SHP77 treated with DMSO at 0.1 percent for 48 hours (cell line): ENCODE results near the gene CDH4.

Experiments
- DNase-seq: peaks from one replicate; lab custom pipeline; 2025; lab: John Stamatoyannopoulos, UW

The CDH4 gene

DNA sequence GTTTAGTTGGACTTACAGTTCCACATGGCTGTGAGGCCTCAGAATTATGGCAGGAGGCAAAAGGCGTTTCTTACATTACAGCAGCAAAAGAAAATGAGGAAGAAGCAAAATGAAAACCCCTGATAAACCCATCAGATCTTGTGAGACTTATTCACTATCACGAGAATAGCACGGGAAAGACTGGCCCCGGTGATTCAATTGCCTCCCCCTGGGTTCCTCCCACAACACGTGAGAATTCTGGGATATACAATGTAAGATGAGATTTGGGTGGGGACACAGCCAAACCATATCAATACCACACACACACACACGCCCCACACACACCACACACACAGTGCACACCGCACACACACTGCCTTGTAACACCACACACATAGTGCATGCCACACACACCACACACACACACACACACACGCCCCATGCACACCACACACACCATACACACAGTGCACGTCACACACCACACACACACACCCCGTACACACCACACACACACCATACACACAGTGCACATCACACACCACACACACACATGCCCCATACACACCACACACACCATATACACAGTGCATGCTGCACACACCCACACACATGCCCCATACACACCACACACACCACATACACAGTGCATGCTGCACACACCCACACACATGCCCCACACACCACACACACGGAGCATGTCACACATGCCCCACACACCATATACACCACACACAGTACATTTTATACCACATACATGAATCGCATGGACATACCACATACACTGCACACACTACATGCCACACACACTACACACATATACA, 503.1 kb downstream of the CDH4 start:
- DNase-seq, result no peak

DNA sequence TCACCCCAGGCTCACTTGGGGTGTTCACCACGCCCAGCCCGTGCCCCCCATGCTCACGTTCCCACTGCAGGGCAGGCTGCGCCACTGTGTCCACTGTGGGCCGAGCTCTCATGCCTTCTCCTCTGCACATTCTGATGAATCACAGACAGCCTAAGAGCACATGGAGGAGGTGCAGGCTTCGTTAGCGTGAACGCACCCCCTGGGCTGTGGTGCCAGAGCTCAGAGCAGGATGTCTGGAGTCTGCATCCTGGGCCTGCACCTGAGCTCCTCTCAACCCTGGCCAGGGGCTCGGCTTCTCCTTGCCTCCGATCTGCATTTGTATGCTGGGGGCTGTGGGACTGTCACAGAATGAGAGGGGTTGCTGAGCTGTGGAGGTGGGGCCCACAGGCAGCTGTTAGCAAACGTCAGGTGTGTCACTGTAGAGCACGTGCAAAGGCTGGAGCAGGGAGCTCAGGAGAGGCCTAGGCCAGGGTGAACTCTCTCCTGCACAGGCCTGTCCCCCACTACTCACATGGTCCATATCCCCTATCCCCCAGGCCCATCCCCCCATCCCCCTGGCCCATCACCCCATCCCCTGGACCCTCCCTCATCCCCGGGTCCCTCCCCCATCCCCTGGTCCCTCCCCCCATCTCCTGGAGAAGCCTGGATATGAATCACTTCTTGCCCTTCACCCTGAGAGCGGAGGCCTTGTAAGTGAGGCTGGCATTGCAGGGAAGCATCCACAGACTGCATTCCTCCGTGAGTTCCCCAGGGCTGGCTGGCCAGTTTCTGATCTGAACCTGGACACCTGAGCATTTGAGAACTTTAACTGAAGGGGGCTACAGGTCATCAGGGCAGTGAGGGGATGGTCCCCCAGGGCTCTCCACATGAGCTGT, 504.1 kb downstream of the CDH4 start:
- no peak for DNase-seq

DNA sequence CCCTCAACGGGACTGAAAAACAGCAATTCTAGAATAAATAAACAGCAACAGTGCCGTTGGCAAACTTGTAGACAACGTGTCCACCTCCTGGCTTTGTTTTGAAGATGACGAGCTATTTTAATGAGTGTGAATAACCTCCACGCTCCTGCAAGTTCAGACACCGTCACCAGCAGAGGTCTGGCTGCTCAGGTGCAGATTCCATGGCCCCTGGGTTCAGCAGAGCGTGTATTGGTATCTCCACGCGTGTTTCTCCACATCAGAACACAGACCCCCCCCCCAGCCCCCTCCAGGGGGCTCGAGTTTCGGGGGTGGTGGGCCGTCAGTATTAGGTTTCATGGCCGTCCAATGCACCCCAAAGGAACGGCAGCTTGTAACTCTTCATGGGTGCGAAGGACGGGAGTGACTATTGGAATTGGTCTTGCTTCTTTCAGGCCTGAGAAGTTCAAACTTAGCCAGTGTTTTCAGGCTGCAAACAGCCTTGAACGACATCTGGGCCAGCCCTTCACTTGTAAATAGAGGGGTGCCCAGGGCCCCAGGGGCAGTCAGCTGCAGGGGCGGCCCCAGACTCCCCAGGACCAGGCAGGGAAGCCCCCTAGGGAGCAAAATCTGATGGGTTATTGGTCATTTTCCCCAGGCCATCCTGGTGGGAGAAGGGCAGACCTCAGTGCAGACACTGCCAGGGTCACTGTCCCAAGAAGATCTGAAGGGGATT, 505.1 kb downstream of the CDH4 start:
- no peak for DNase-seq

DNA sequence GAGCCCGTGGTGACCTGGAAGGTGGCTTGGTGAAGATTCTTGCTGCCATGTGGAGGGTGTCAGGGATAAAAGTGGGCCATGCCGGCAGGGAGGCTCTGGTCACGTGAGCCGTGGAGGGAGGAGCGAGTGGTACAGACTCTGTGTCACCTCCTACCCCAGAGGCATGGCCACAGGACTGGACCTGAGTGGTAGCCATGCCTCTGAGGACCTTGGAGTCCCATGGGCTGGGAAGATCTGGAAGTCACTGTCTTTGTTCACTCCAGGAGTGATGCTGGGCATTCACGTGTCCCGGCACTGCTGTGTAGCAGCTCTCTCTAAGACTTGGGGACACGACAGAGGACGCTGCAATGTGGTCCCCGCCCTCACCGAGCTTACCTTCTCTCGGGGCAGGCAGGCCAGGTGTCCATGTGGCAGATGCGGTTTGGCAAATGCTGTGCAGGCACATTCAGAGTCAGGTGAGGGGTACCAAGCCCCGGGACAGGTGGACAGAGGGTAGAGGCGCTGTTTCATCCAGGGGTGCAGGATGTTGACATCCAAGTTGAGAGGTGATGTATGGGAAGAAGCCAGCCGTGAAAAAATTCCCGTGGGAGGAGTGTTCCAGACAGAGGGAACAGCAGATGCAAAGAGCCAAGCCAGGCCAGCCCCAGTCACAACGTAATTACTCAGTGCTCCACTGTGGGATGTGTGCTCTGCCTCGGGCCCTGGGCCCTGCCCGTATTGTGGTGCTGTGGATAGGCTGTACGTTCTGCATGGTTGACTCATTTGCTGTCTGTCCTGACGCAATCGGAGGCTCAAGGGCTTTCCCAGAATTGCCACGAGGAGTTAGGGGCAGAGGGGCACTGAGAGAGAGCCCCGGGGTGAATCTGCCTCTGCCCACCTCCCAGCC, 505.9 kb downstream of the CDH4 start:
- no peak for DNase-seq

DNA sequence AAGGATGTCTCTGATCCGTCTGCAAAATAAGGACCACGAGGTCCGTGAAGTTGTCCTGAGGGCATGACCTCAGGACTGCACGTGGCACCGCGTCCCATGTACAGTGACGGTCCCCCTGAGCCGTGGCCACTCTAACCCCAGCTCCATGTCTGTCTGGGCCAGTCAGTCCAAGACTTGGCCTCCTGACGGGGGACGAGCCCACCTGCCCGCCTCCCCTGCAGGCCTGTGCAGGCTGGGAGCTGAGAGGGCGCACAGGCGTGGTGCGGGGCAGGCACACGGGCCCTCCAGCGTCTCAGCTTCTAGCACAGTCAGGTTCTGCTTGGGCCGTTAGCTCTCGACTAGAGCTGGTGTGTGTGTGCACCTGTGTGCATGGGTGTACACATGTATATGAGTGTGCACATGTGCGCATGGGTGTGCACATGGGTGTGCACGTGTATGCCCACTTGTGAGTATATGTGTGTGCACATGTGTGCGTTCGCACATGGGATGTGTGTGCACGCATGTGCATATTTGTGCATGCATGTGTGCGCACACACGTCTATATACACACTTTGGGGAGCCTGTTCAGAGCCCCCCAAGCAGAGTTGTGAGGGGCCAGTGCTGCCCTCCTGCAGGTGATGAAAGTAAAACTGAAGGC, 506.6 kb downstream of the CDH4 start:
- no peak for DNase-seq

DNA sequence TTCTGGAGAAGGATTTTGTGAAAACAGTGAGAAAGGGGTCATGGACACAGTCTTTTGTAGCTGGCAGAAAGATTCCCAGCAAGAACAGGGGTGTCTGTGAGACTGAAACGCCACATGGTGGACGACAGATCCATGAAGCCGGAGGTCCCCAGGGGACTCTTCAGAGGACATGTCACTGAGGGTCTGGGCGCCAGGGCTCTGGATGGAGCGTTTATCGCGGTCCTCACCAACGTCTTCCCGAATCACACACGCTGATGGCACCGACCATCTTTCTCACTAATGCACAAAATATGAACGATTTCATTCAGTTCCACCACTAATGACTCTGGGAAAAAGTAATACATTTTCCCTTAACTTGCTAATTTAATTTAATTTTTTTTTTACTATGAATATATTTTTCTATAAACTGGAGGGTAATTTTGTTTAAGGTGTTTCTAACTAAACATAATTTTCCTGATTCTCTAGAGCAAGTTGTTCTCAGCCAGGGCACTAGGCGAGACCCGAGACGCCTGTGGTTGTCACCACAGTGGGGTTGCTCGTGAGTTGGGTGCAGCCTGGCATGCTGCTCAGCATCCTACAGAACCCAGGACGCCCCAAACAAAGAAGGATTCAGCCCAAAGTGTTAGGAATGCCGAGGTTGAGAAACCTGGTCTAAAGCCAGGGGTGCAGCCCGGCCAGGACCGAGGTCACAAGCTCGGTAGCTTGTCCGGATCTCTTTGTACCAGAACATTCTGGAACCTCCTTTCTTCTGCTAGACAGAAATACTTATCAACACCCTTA, 507.4 kb downstream of the CDH4 start:
- no peak for DNase-seq

DNA sequence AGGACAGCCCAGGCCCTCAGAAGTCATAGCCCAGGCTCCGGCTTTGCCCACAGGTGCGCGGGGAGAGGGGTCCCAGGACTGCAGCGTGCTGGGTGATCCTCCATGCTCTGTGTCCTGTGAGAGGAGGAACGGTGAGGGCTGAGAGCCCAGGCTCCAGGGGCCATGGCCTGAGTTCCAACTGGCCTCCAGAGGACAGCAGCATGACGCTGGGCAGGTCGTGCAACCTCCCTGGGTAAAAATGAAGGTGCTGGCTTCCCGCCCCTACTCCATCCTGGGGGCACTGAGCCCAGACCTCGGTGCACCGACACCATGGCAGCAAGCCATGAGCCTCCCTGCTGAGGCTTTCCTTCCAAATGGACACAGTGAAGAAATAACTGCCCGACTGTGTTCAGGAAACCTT, 508.3 kb downstream of the CDH4 start:
- no peak for DNase-seq

DNA sequence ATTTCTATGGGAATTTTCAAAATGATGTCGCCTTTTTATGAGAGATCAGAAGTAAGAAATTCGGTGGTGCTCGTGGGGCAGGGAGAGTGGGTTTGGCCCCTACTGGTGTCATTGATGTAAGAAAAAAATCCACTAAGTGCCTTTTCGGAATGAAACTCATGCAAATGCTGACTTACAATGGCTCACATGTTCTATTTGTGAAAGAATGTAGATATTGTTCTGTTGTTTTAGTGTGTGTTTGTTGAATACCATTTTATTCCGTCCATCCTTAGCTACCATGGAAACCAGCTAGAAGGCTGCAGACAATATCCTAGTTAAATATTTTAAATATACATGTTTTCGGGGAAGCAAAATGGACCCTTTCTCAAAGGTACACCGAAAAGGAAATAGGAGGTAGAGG, 508.7 kb downstream of the CDH4 start:
- no peak for DNase-seq

DNA sequence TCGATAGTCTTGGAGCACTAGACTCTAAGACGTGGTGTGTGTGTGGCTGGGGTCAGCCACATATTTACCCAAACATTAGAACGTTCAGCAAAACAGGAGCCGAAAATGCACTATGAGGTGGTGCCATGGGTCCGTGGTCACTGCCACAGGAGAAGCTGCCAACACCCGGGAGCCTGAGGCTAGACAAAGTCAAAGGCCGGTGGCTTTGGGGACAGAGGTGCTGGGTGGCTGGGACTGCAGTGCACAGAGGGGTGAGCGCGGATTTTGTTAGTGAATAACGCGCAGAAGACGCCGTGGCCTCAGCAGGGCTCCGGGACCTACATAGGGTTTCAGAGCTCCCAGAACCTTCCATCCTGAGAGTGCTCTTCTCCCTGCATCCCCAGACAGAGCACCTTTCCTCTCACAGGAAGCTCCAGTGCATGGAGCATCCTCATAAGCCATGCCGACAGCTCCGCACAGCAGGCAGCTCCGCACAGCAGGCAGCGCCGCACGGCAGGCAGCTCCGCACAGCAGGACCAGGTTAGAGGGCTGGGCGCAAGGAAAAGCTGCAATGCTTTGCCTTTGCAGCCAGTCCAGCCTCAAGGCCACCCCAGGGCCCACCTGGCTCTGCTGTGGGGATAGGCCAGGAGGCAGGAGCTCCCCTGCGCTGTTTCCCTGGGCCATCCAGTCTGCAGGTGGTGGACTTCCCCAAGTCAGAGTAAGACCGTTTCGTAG, 509.5 kb downstream of the CDH4 start:
- DNase-seq, result no peak

DNA sequence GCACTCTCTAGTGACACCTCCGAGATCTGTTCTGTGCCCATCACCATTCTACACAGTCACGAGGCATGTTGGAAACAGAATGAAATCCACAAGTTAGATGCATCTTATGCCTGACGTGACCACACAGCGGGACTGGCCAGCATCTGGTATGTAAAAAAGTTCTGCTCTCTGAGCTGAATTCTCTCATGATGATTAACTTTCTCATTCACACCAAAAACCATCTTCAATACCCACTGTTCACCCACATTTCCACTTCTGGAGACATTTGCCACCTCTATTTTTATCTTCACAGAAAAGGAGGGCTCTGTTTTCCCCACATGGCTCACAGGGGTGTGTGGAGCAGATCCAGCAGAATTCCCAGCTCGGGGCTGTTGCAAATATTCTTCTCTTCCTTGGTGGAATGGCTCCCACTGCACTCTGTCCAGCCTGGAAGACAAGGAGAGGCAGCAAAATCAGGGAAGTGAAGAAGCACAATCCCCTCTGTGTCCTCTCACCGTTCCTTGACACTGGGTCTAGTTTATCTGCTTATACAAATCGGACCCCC, 510.2 kb downstream of the CDH4 start:
- DNase-seq, result no peak

DNA sequence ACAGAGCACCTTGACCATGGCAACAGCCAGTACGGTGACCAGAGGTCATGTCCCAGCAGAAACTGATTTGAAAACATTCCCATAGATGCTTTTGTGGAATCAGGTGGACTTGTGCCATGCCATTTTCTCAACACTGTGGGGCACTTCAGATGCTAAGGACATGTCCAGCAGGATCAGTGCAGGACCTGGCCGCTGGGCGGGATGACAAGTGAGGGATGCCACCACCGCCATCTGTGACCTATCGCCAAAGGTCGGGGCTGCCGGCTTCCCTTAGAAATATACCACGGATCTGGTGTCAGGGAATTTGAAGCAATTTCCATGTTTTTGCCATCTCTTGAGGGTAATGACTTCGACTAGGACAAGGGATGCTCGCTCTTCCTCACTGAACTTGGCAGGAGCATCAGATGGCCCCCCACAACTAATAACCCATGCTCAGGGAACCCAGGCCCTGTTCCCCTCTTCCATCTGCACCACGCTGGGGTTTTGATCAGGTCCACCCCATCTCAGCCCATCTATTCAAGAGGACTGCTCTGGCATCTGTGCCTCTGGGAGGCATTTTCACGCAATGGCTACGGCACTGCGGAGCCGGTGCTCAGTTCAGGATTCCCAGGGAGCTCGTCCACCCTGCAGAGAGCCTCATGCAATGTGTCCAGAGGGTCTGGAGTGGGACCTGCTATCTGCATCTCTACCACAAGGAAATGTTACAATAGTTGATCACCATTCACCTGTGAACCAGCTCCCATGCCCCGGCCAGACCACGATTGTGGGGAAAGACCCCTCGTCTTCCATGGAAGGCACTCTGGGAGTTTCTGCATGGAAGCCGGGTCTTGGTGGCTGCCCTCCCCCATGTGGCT, 511.1 kb downstream of the CDH4 start:
- DNase-seq, result no peak

DNA sequence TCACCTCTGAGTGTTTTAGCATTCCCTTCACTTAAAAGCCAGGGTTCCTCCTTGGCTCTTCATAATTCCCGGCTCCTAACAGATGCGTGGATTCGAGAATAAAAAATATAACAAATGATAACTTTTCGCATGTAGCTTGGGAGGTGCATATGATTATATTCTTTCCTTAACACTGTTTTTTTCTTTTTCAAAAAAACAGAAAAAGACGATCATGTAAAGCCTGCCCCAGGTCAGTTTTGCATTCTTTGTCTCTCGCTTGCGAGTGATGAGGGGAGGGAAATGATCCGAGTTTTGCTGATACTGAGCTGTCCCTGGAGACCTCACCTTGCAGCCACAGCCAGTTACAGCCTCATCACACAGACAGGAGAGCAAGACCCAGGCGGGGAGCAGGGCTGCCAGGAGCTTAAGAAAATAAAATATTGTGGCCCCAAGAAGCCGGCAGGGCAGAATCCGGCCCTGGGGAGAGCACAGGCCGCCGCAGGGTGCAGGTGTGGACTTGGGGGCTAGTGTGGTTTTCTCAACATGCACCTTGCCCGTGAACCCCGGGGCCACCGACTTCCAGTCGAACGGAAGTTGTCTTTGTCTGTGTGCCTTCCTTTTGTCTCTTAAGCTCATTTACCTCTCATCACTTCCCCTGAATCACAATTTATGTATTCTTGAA, 511.8 kb downstream of the CDH4 start:
- no peak for DNase-seq

DNA sequence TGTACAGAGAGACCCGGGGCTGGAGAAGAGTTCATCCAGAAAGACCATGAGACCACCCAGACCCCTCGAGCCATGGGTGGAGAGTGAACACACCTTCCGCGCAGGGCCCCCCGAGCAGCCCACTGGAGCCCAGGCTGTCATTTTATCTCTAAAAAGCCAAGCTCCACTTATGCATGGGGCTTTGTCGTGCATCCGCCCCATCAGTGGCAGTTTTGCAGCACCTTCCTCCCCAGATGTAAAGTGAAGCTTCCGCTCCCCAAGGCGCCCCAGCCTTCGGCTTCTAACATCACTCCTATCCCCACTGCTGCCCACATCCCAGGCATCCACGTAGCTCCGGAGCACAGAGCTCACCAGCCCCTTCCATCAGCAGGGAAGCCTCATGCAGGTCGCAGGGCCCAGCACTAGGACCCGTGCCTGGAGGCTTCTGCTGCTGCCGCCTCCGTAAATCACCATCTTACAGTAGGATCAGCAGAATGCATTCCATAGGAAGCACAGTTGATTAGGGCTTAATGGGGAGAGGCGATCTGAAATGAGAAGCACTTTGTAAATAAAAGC, 512.5 kb downstream of the CDH4 start:
- DNase-seq, result no peak

DNA sequence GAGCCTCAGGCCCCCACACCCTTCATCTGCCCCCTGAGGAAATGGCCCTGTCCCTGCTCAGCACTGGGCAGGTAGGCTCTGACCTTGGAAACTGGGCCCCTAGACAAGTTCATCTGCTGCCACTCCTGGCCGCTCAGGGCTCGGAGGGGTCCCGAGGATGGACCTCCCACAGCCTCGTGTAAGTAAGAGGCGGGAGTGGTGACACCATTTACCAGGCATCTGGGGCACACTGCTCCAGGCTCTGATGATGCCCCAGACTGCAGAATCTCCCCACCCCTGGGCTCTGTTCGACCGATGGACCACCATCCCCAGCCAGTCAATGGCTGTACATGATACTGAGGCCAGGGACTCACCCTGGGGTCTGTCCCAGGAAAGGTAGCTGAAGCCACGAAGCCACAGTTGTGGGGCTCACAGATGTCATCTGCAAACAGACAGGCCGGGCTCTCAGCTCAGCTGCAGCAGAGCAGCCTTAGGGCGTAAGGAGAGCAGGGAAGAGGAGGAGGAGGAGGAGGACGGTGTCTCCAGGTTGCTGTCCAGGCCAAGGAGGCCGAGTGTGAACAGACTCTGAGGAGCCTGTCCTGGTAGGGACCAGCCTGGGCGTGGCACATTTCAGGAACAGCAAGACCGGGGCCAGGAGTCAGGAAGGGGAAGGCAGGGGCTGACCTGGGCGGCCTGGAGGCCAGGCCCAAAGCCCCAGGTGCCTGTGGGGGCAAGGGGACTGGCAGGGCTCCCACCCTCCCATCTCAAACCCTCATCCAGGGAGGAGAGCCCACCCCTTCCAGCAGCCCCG, 513.2 kb downstream of the CDH4 start:
- no peak for DNase-seq

DNA sequence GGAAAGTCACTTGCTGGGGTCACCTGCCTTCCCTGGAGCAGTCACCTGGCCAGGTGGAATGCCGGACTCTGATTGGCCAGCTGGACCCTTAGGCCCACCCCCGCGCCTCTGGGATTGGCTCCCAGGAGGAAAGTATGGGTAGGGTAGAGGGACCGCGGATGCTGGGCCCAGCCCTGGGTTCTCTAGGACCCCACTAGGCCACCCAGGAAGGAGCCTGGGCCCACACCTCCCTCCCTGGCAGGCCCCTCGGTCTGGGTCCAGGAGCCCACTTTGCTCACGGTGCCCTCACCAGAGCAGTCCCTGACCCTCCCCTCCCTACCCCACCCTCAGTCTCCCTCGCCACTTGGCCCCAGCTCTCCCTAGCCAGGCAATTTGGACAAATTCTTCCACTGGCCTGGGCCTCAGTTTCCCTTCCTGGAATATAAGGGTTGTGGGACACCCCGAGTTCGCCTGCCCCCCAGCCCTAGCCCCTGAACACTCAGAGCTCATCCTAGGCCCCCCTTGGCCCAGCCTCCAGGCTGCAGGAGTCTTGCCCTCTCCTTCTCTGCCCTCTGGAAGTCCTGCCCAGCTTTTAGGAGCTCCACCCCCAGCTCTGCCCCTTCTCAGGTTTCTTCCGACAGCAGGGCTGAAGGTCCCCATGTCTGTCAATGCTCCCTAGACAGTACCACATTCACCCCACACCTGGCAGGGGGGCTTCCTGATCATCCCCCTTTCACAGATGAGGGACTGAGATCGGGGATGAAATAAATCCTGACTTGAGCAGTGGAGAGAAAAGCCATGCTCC, 514.0 kb downstream of the CDH4 start:
- DNase-seq, result no peak
